ENCODE results near the gene ZFPL1.

GRCh38 chr11:65120831-65121230 lies 36.8 kb downstream of the ZFPL1 start:
- no peak for TF ChIP-seq CTCF (conservative IDR thresholded peaks at IDR 0.05)
- TF ChIP-seq ZFX (IDR thresholded peaks at IDR 0.05) = no peak

Measured in C4-2B (cell line).